Nephron (organoid): ENCODE data around the gene MIDN.
A peak's percentile ranks its signal among the peaks of the same experiment; 100 is the strongest.

Experiments
- H3K27ac Mint-ChIP-seq, 3 experiments: 2 replicates each; pipeline ENCODE4 v1.8.0; 2020; ENCODE audit warnings: mixed read lengths in 3 of 3, mild to moderate bottlenecking in 2 of 3, moderate library complexity in 1 of 3
- H3K27me3 Mint-ChIP-seq: 2 replicates; pipeline ENCODE4 v1.8.0; 2021; ENCODE audit warnings: low read depth, mild to moderate bottlenecking, moderate library complexity, mixed read lengths
- H3K36me3 Mint-ChIP-seq: 2 replicates; pipeline ENCODE4 v1.8.0; 2020; ENCODE audit warnings: low read depth, mixed read lengths
- H3K4me1 Mint-ChIP-seq: 2 replicates; pipeline ENCODE4 v1.8.0; 2020; ENCODE audit warnings: mixed read lengths
- H3K4me3 Mint-ChIP-seq, 3 experiments: 2 replicates each; pipeline ENCODE4 v1.8.0; 2020; ENCODE audit warnings: mild to moderate bottlenecking in 3 of 3, mixed read lengths in 3 of 3, moderate library complexity in 2 of 3
- H3K9me3 Mint-ChIP-seq: 2 replicates; pipeline ENCODE4 v1.8.0; 2020; ENCODE audit warnings: mixed read lengths
- CTCF ChIP-seq, 3 experiments: fragments of 200-600 bp; sonication (generic); IDR thresholded peaks; one replicate each; pipeline ENCODE4 v1.5.0; 2021; ENCODE audit warnings: antibody characterized with exemption in 3 of 3; ENCODE audit not compliant: unreplicated experiment in 3 of 3

MIDN gene

DNA sequence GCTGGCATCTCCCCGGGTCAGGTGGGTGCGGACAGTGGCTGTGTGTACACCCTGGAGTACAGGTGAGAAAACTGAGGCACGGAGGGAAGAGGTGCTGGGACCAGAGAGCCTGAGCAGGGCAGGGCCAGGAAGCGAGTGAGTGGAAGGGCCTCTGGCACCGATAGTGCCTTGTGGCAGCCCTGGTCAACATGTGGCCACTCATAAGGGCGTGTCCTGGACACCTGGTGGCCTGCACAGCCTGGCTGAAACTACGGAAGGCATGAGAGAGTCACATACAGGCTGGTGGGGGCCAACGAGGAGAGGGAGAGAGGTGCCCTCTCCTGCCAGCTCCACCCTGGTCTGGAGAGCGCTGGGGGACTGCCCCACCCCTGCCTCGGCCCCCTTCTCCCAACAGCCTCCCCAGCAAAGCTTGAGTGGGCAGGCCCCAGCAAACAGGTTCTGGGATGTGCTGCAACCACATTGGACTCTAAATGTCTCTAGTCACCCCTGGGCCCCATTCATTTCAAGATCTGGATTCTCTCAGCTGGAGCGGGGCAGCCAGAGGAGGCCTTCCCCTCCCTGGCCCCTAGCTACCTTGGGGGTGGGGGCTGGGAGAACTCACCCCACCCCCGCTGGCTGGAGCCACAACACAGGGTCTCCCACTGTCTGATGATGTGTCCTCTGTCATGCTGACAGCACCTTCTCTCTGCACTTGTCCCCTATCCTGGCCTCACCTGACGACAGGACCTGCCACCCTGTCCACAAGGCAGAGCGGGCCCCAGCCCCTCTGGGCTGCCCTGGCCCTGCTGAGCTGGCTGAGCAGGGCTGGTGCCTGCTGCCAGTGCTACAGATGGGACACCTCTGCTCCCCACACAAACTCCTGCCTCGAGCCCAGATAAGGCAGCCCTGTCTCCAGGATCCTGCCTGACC is 16.4 kb upstream of the MIDN start:
- H3K27me3 Mint-ChIP-seq, result no peaks in the 10 kb centered on the region
- peaks cover 13% of the 10 kb centered on the region for H3K4me1 Mint-ChIP-seq
- peak overlapping the region; percentile 51 to 78 (median 57) for H3K27ac Mint-ChIP-seq
- H3K9me3 Mint-ChIP-seq, result no peaks in the 10 kb centered on the region
- H3K4me3 Mint-ChIP-seq, result peak overlapping the region; percentile 44 to 61 (median 54)
- peaks cover 4% of the 10 kb centered on the region for H3K36me3 Mint-ChIP-seq
- TF ChIP-seq CTCF (IDR thresholded peaks at IDR 0.05; ENCODE audit: unreplicated experiment in 3 of 3), result no peak

- Mint-ChIP-seq H3K9me3 (no peaks in the 10 kb centered on the region), H3K27me3 (no peaks in the 10 kb centered on the region), H3K27ac (peak overlapping the region; percentile 51 to 78 (median 57)), H3K4me3 (peak overlapping the region; percentile 44 to 61 (median 54)), H3K4me1 (peaks cover 13% of the 10 kb centered on the region), H3K36me3 (peaks cover 4% of the 10 kb centered on the region)
- no peak for TF ChIP-seq CTCF (IDR thresholded peaks at IDR 0.05; ENCODE audit: unreplicated experiment in 3 of 3)
Observed at GRCh38 chr19:1232652-1233072, 15.7 kb upstream of the MIDN start.

DNA sequence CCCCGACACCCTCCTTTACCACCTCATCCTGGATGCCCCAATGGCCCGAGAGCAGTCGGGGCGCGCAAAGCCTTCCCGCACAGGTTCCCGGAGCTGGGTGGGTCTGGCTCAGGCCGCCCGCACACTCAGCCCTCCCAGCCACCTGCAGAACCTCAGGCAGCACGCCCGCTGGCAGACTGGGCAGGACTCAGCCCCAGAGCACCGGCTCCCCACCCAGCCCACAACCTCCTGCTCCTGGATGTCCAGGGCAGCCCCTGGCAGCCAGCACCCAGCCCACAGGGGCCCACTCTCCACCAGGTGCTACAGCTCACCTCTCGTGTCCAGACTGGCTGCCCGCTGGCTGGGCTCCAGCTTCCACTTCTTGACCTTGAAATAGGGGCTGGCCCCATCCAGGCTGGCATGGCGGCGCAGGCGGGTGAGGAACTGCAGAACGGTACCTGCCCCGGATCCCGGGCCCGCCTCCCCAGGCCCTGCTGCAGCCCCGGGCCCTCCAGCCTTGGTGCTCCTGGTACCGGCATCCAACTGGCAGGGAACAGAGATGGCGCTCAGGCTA is 15.2 kb upstream of the MIDN start:
- H3K27me3 Mint-ChIP-seq, result no peaks in the 10 kb centered on the region
- peaks cover 1% of the 10 kb centered on the region for H3K36me3 Mint-ChIP-seq
- no peak overlapping the region for H3K4me3 Mint-ChIP-seq
- H3K4me1 Mint-ChIP-seq, result peaks cover 13% of the 10 kb centered on the region
- TF ChIP-seq CTCF (IDR thresholded peaks at IDR 0.05; ENCODE audit: unreplicated experiment in 3 of 3), result no peak
- no peaks in the 10 kb centered on the region for H3K9me3 Mint-ChIP-seq
- no peak overlapping the region for H3K27ac Mint-ChIP-seq

- H3K4me1 Mint-ChIP-seq, result peaks cover 22% of the 10 kb centered on the region
- no peak overlapping the region for H3K4me3 Mint-ChIP-seq
Observed at GRCh38 chr19:1234051-1234954, 14.1 kb upstream of the MIDN start.

GRCh38 chr19:1234955-1235380 is 13.4 kb upstream of the MIDN start:
- H3K27me3 Mint-ChIP-seq, result no peaks in the 10 kb centered on the region
- no peak overlapping the region for H3K27ac Mint-ChIP-seq
- peak overlapping the region in 1 of 3 experiments; percentile 35 for H3K4me3 Mint-ChIP-seq
- no peaks in the 10 kb centered on the region for H3K36me3 Mint-ChIP-seq
- peaks cover 22% of the 10 kb centered on the region for H3K4me1 Mint-ChIP-seq
- no peaks in the 10 kb centered on the region for H3K9me3 Mint-ChIP-seq
- TF ChIP-seq CTCF (IDR thresholded peaks at IDR 0.05; ENCODE audit: unreplicated experiment in 3 of 3), result no peak

More at GRCh38 chr19:1234051-1234954, 14.1 kb upstream of the MIDN start:
- H3K27ac Mint-ChIP-seq, result no peak overlapping the region
- H3K27me3 Mint-ChIP-seq, result no peaks in the 10 kb centered on the region
- TF ChIP-seq CTCF (IDR thresholded peaks at IDR 0.05; ENCODE audit: unreplicated experiment in 3 of 3), result no peak
- no peaks in the 10 kb centered on the region for H3K9me3 Mint-ChIP-seq
- H3K36me3 Mint-ChIP-seq, result no peaks in the 10 kb centered on the region
